GM12801 (cell line): ENCODE measurements around the gene AMIGO3.

Experiments
- CTCF ChIP-seq: IDR thresholded peaks from one replicate; pipeline ENCODE4 v1.5.1; 2011; ENCODE audit warnings: control low read depth; ENCODE audit not compliant: insufficient read length; ENCODE audit errors: extremely low read depth

AMIGO3 gene

GRCh38 chr3:49732597-49732996 is 13.1 kb upstream of the AMIGO3 start:
- TF ChIP-seq CTCF = no peak

GRCh38 chr3:49729966-49730609 is 10.6 kb upstream of the AMIGO3 start:
- no peak for TF ChIP-seq CTCF

GRCh38 chr3:49727924-49728361 is 8.5 kb upstream of the AMIGO3 start:
- no peak for TF ChIP-seq CTCF

GRCh38 chr3:49727154-49727923 is 7.9 kb upstream of the AMIGO3 start:
- TF ChIP-seq CTCF = no peak

- TF ChIP-seq CTCF = no peak
Measured at GRCh38 chr3:49725906-49726681, 6.6 kb upstream of the AMIGO3 start.

- no peak for TF ChIP-seq CTCF
Measured at GRCh38 chr3:49724586-49724985, 5.1 kb upstream of the AMIGO3 start.

GRCh38 chr3:49723628-49724551 is 4.4 kb upstream of the AMIGO3 start, which contains the start of gene GMPPB:
Gene GMPPB (minus strand): TSS chr3:49723951. CDS start chr3:49723726, 225 bp downstream.
- no peak for TF ChIP-seq CTCF
